ENCODE measurements around the gene DAP. TPM values are rescaled to one million over a fixed set of nuclear protein-coding genes. Genes with fewer than 3 reads are reported as not detected.

Gene DAP
- total RNA-seq, result 100 to 1,000 TPM in 1 of 7 donors, 10 to 100 TPM in 6; 57.7 to 111 (median 71.1) TPM
- polyA plus RNA-seq, result 10 to 100 TPM; 29.4 to 56.3 (median 37.6) TPM
- long read RNA-seq, donor 1, transcript DAP-201 (4 exons, 2,339 nt), result major isoform, 33 of 34 reads
- long read RNA-seq, donor 1, partial matches to known transcripts, result 0 of 34 reads
- long read RNA-seq, donor 1, other reads (novel, unspliced or antisense), result 0 of 34 reads
- long read RNA-seq, donor 2, transcript DAP-201 (4 exons, 2,339 nt), result major isoform, 42 of 43 reads
- long read RNA-seq, donor 2, partial matches to known transcripts, result 0 of 43 reads
- long read RNA-seq, donor 2, other reads (novel, unspliced or antisense), result 0 of 43 reads

GRCh38 chr5:10761185-10761932 is at the start of gene DAP:
Gene DAP, minus strand, starts transcription at chr5:10761234. Its CDS starts 166 bp downstream, at chr5:10761068.
- TF ChIP-seq POLR2AphosphoS5 (IDR thresholded peaks at IDR 0.05) (peak; percentile 79 to 86 (median 79)), CTCF (IDR thresholded peaks at IDR 0.05 in 8 of 11, conservative IDR thresholded peaks at IDR 0.05 in 3 of 11) (peak in 1 of 11 experiments; percentile 17), POLR2A (IDR thresholded peaks at IDR 0.05) (no peak)
- H3K27ac ChIP-seq, result peak within 1 kb of the TSS; percentile 83 to 99 (median 98)
- H3K27me3 ChIP-seq (replicated peaks in 1 of 7), result no peaks in the 10 kb centered on the region
- H3K4me3 ChIP-seq, result peak within 1 kb of the TSS; percentile 59 to 93 (median 74)
- WGBS, 5 donors, result 0 to 1% (median 1%) methylated on average over 45 to 78 of the region's 79 CpGs
- no peaks in the 10 kb centered on the region for H3K9me3 ChIP-seq
- intact Hi-C loops (cut with DNase I; ENCODE audit: low total_unique reads), result loop anchor here (5.0 to 10.0 kb wide), 2 partner anchors 327 to 409 kb away; partner anchors contain the start of gene MARCHF6
- H3K4me1 ChIP-seq, result peaks cover 14 to 62% (median 47%) of the 10 kb centered on the region in 6 donors
- H3K36me3 ChIP-seq, result no peaks in the 10 kb centered on the region
- DNase-seq, result peak; percentile 97

- DNase-seq, result no peak
- intact Hi-C loops (cut with DNase I; ENCODE audit: low total_unique reads), result no loop called here
- H3K27ac ChIP-seq, result no peak overlapping the region
- no peak for TF ChIP-seq CTCF (IDR thresholded peaks at IDR 0.05 in 8 of 11, conservative IDR thresholded peaks at IDR 0.05 in 3 of 11)
- no peaks in the 10 kb centered on the region for H3K36me3 ChIP-seq
- H3K4me1 ChIP-seq, result peaks cover 0 to 4% (median 0%) of the 10 kb centered on the region in 6 donors
- WGBS, 5 donors, result 55 to 73% (median 57%) methylated on average over 3 of the region's 3 CpGs
- H3K9me3 ChIP-seq, result peaks cover 0 to 7% (median 0%) of the 10 kb centered on the region in 8 donors
- no peak overlapping the region for H3K4me3 ChIP-seq
- peaks cover 0 to 6% (median 0%) of the 10 kb centered on the region in 7 donors for H3K27me3 ChIP-seq (replicated peaks in 1 of 7)
Measured at GRCh38 chr5:10808347-10809226, 47.6 kb upstream of the DAP start.

- Histone ChIP-seq H3K4me3 (no peak overlapping the region), H3K9me3 (peaks cover 0 to 7% (median 0%) of the 10 kb centered on the region in 8 donors), H3K27ac (no peak overlapping the region), H3K27me3 (replicated peaks in 1 of 7) (no peaks in the 10 kb centered on the region), H3K36me3 (no peaks in the 10 kb centered on the region), H3K4me1 (no peaks in the 10 kb centered on the region)
- intact Hi-C loops (cut with DNase I; ENCODE audit: low total_unique reads), result no loop called here
- 72 to 82% (median 77%) methylated on average over 9 of the region's 9 CpGs for WGBS, 5 donors
- DNase-seq, result no peak
- TF ChIP-seq POLR2AphosphoS5 (IDR thresholded peaks at IDR 0.05), result no peak
- TF ChIP-seq CTCF (IDR thresholded peaks at IDR 0.05 in 8 of 11, conservative IDR thresholded peaks at IDR 0.05 in 3 of 11), result no peak
- no peak for TF ChIP-seq POLR2A (IDR thresholded peaks at IDR 0.05)
Measured at GRCh38 chr5:10801931-10802666, 41.1 kb upstream of the DAP start.

Measured in spleen (tissue), 13 donors.